Hippocampal formation (tissue), 2 donors: ENCODE measurements around the gene HSP90AB1.

Experiments used
- DNase-seq, 2 donors: peaks; one replicate each; lab custom pipeline; 2025; lab: John Stamatoyannopoulos, UW

The HSP90AB1 gene

DNA sequence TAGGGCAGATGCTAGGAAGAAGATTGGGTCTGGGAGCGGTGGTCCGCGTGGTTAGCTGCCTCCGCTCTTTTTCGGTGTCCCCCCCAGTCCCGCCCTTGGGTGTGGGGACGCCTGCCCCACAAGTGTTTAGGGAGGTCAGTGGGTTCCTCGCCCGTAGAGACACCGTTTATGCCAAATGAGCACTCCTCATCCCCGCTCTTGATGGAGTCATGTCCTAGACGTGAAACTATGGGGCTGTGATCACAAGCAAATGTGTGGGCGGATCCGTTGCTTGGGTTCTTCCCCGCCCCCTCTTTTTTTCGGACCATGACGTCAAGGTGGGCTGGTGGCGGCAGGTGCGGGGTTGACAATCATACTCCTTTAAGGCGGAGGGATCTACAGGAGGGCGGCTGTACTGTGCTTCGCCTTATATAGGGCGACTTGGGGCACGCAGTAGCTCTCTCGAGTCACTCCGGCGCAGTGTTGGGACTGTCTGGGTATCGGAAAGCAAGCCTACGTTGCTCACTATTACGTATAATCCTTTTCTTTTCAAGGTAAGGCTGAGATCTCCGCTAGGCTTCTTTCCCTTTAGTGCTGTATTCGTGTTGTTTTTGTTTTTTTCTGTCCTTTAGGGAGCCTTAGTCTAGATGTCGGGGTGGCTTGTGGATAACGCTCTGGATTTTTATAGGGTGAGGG, at the start of gene HSP90AB1:
Gene HSP90AB1 (plus strand): TSS at position 439 of the 675 bp plus-strand sequence. CDS start 1,529 bp downstream, outside the sequence.
- DNase-seq, result peak; percentile 88 to 95

DNA sequence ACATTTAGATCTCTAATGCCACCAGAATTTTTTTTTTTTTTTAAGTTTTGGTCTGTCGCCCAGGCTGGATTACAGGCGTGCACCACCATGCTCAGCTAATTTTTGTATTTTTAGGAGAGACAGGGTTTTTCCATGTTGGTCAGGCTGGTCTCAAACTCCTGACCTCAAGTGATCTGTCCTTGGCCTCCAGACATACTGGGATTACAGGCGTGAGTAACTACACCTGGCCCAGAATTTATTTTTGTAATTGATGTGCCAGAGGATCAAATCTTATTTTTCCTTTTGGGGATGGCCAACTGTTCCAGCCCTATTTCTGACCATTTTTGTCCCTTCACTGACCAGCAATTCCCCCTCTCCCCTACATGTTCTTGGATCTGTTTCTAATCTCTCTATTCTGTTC, 48.2 kb upstream of the HSP90AB1 start:
- no peak for DNase-seq

DNA sequence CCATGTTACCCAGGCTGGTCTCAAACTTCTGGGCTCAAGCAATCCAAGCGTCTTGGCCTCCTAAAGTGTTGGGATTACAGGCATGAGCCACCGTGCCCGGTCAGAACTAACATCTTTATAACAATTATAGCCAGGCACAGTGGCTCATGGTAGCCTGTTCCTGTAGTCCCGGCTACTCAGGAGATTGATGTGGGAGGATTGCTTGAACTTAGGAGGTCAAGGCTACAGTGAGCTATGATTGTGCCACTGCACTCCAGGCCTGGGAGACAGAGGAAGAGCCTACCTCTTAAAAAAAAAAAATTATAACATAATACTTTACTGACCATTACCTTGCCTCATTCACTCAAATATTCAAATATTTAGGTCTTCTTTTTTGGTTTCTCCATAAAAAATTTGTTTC, 47.0 kb upstream of the HSP90AB1 start:
- no peak for DNase-seq

DNA sequence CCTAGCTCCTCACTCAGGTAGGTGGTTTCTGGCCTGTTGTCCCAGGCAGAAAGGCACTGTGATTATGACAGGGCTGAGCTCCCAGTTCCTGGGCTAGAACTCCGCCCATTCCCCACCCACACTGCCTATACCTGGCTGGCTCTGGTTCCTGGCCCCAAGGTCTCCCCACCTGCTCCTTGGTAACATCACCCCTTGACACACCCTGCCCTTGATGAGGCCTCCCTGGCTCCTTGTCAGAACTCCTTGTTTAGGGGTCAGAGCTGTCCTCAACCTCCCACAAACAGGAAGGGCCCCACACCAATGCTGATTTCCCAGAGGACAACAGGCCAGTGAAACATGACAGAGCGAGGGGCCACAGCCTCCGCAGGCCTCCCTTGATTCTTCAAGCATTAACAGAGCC, 45.7 kb upstream of the HSP90AB1 start:
- no peak for DNase-seq

DNA sequence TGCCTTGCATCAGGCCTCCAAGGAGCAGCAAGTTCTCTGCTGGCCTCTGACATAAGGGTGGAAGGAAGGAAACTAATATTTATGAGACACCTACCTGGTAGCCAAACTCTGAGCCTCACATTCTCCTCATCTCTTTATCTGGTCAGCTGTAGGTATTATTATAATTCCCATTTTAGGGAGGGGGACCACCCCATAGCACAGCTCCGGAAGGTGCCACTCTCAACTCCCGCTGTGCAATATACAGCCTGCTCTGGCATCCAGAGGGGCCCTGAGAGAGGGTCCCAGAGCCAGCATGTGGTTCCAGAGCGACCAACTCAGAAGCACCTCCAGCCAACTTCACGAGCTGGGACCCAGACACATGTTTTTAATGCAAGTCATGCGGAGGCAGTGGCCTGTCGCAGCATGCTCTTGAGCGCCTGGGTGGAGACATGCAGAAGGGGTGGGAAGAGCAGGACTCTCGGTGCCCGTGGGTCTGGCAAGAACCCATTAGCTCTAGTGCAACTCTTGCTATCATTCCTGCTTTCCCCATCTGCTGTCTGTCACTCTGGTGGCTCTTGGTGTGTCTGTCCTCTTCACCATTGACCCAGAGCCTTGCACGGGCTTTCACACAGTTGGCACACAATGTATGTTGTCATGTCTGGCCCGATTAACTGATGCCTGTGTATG, 45.1 kb upstream of the HSP90AB1 start:
- no peak for DNase-seq

DNA sequence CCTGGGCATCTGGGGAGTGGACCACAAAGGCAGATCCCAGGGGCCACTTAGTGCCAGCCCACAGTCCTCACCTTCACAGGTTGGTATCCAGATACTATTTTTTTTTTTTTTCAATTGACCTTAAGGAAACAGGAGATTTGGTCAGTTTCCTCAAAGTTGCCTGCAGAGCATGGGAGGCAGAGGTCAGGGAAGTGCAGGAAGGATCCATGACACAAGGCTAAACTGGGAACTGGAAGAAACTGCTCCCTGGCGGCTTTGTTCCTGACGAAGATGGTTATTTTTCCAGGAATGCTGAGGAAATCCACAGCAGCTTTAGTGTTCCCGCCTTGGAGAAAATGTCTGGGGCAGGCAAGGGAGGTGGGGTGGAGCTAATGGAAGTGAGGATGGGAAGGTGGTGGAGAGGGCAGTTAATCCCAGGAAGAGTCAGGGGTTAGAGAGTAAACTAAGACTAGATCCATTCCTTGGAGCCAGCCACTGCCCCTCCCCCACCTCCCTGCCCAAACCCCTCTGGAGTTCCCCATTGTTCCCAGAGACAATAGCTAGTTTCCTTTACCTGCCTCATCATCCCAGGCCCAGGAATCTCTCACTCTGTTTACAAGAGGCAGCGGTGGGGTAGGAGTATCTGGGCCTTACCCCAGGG, 44.4 kb upstream of the HSP90AB1 start:
- DNase-seq, result no peak

DNA sequence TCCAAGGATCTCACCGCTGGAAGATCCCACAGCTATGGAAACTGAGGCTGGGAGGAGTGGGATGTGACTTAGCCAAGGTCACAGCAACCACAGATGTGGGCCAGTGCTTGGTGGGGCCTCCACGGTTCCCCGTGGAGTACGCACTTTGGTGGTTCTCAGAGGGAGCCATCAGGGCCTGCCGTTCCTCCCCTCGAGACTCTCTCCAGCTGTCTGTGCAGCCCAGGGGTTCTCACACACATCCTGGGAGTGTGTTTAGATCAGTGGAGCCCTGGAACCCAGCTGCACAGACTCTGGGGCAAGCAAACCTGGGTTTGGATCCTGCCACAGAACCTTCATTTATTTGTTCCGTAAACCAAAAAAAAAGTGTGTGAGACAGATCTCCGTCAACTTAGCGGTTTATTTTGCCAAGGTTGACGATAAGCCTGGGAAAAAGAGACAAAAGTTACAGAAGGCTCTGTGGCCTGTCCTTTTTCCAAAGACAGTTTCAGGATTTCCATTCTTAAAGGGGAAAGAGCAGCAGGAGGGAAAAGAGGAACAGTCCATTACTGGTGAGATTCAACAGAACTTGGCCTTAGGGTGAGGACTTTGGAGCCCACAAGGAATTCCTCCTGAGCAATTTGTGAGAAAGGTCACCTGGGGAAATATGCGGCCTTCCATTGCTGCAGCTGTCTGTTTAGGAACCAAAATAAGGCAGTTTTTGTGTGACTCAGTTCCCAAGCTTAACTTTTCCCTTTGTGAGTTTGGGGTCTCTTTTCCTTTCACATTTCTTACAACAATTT, 43.7 kb upstream of the HSP90AB1 start:
- DNase-seq, result no peak

DNA sequence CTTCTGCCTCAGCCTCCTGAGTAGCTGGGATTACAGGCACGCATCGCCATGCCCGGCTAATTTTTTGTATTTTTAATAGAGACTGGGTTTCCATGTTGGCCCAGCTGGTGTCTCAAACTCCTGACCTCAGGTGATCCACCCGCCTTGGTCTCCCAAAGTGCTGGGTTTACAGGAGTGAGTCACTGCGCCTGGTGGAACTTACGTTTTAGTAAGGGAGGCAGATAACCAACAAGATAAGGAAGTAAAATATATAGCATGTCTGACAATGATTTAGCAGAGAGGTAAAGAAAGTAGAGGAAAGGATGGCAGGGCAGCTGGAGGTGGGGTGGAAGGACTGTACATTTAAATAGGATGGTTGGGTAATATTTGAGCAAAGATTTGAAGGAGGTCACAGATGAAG, 42.9 kb upstream of the HSP90AB1 start:
- no peak for DNase-seq

DNA sequence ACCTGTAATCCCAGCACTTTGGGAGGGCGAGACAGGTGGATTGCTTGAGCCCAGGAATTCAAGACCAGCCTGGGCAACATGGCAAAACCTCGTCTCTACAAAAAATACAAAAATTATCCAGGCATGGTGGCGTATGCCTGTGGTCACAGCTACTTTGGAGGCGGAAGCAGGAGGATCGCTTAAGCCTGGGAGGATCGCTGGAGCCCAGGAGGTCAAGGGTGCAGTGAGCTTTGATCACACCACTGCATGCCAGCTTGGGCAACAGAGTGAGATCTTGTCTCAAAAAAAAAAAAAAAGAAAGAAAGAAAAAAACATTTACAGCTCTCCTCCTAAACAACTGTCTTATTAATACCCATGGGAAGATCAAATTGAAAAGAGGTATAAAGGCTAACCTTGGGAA, 38.9 kb upstream of the HSP90AB1 start:
- DNase-seq, result no peak

DNA sequence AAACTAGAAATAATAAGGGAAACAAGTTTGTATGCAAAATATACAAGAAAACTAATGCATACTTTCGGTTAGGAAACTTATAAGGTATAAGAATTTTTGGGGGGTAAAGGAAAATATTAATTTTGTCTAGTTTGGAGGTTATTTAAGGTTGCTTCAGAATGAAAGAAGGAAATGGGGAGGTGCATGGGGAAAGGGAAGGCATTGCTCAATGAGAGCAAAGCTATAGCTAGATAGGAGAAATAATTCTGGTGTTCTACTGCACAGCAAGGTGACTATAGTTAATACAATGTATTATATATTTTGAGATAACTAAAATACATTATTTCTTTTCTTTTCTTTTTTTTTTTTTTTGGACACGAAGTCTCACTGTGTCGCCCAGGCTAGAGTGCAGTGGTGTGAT, 35.6 kb upstream of the HSP90AB1 start:
- DNase-seq, result no peak

DNA sequence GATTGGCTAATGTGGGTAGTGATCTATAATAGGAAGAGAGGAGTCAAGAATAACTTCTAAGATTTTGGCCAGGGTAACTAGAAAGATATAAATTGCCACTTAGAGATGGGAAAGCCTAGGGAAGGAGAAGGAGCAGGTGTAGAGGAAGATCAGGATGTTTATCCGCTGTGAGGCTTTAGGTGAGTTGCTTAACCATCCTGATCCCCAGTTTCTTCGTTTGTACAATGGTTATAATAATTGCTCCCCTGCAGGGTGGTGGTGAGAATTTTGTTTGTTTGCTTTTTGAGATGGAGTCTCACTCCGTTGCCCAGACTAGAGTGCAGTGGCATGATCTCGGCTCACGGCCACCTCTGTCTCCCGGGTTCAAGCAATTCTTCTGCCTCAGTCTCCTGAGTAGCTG, 32.6 kb upstream of the HSP90AB1 start:
- no peak for DNase-seq

DNA sequence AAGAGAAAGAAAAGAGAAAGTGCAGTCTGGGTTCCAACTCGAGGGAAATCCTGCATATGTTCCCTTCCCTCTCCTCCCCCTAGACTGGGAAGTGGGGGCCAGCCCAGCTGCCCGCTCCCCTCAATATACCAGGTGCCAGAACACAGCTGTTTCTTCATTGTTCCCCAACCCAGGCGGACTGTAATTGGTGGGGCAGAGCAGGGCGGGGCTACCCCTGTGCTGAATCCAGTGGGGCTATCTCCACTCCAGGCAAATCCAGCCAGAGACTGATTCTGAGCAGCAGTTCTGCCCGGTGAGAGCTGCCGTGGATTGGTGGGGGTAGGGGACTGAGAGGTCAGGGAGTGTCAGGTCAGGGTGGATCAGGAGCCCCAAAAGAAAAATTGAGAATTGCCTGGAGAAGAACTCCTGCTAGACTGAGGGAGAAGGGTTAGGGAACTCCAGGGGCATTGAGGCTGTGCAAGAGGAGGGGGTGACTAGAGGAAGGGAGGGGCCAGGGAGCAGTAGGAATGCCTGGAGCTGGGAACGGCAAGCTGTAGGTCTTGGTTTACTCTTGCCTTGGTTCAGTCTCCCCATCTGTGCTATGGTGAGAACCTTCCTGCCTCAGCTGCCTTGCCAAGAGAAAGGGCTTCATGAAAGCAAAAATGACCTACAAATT, 30.1 kb upstream of the HSP90AB1 start, which contains the start of gene MYMX:
Gene MYMX (plus strand): TSS at position 250 of the 655 bp plus-strand sequence. CDS start 546 bp downstream, outside the sequence.
- DNase-seq, result no peak

DNA sequence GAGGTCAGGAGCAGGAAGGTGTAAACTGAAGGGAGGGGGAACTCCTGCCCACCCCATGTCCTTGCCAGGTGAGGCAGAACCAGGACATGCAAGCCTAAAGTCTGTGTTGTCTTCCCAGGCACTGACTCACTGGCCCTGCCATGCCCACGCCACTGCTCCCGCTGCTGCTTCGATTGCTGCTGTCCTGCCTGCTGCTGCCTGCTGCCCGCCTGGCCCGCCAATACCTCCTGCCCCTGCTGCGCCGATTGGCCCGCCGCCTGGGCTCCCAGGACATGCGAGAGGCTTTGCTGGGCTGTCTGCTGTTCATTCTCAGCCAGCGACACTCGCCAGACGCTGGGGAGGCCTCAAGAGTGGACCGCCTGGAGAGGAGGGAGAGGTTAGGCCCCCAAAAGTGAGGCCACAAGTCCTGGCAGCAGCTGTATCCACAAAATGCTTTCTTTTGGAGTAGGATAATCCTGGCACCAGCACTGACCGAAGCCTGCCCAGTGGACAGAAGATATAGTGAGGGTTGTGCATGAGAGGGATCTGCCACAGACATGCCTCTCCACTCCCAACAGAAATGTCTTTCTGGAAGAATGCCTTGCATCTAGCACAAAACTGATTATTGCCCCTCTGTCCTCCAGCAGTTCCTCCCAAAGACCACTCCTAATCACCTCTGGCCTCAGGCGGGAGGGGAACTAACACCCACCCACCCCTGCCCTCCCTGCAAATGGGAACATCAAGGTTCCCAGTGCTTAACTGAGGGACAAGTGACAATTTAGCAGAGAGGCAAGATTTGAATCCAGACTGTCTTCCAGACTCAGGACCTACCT, 29.4 kb upstream of the HSP90AB1 start:
- peak in 1 of 2 donors; percentile 58 for DNase-seq

DNA sequence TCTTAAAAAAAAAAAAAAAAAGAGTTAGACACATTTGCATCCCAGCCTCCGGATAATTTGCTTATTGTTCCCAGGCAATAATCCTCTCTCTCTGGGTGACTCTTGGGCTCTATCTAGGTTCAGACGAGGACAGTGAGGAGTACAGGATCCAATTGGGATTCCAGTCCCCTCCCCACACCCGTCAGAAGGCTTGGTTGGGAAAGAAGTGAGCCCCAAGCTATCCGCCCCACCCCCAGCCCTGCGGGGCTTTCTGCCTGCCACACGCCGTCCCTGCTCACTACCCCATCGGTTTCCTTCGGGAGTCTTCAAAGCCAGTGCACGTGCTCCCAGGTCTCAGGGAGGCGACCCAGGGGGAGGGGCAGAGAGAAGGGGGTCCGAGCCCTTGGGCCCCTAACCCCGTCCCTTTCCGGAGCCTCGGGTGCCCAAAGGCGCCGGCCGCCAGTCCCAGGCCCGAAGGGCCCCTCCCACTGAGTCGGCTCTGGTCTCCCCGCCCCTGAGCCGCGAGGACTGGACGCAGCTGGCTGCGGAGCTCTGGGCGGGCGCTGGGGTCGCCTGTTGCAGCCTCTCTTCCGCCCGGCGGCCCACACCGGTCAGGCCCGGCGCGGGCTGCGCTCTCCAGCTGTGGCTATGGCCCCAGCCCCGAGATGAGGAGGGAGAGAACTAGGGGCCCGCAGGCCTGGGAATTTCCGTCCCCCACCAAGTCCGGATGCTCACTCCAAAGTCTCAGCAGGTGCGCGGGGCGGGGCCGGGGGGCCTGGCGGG, 27.7 kb upstream of the HSP90AB1 start:
- DNase-seq, result peak in 1 of 2 donors; percentile 54

DNA sequence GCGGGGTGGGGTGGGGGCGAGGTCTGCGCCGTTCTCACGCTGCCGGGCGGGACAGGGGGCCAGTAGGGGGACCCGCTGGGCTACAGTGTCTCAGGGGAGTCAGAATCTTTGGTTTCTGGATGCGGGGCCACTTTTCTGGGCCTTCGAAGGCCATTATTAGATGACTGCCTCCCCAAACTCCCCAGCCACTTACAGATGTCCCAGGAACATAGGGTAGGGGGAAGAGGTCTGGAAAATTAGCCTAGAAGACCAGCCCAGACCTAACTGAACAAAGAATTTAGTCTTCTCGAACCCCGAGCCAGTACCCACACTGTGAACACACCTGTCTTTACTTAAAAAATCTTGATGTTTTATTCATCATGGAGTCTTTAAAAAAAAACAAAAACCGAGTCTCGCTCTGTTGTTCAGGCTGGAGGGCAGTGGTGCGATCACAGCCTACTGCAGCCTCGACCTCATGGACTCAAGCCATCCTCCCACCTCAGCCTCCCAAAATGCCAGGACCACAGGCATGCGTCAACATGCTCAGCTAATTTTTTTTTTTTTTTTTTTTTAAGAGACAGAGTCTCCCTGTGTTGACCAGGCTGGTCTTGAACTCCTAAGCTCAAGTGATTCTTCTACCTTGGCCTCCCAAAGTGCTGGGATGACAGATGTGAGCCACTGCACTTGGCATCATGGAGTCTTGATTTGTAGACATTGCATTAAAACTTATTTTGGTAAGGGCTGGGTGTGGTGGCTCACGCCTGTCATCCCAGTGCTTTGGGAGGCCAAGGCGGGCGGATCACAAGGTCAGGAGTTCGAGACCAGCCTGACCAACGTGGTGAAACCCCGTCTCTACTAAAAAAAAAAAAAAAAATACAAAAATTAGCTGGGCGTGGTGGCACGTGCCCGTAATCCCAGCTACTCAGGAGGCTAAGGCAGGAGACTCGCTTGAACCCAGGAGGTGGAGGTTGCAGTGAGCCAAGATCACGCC, 26.8 kb upstream of the HSP90AB1 start:
- no peak for DNase-seq

DNA sequence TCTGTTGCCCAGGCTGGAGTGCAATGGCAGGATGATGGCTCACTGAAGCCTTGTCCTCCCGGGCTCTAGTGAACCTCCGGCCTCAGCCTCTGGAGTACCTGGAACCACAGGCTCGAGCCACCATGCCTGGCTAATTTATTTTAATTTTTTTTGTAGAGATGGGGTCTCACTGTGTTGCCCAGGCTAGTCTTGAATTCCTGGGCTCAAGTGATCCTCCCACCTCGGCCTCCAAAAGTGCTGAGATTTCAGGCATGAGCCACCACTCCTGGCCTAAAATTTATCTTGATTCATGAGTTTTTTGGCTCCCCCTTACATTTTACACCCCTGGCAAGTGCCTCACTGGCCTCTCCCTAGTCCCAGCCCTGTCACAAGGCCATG, 26.0 kb upstream of the HSP90AB1 start:
- DNase-seq, result no peak

DNA sequence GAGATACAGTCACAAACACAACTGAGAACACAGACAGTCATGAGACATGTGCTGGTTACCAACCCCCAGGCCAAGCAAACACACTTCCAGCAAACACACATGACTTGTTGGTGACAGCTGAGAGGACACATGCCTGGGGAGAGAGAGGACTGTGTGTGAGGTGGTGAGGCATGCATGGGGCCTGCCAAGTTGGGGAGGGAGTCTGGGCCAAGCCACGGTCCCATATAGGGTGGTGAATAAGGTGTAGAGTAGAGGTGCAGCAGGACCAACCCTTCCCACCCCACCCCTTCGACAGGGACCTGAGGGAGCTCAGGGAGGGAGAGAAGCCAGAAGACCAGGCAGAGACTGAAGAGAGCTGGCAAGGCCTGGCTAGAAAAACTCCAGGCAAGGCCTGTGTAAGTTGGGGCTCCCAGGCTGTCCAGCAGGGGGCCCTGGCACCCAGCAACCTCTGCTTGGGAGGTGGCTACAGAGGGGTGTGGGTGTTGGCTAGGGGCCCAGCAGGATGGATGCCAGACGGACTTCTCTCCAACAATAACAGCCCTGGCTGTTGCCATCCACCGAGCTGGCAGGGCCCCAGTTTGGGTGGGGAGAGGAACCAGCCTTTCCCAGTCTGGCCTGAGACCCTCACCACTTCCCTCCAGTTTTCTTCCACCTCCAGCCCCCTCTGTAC, 25.5 kb upstream of the HSP90AB1 start:
- peak; percentile 40 to 70 for DNase-seq

DNA sequence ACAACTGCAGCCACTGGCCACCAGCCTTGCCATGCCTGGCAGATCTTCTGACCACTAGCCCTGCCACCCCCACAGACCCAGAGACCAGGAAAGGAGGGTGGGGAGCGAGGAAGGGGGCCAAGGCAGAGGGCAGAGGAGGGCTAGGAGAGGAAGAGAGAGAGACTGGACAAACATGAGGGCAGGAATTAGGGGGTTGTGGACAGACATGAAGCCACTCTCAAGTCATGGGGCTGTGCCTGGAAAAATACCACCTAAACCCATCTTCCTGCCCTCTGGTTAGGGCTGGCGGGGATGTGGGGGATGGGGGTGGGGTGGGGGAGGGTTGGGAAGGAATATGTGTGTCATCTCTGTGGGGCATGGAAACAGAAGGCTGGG, 25.0 kb upstream of the HSP90AB1 start:
- no peak for DNase-seq
